Sigmoid colon (tissue), 7 donors: Measurements from ENCODE around the gene KCNA10. TPM values are rescaled to one million over a fixed set of nuclear protein-coding genes. Genes with fewer than 3 reads are reported as not detected.

Experiments used
- DNase-seq: peaks from one replicate; pipeline ENCODE4 v3.0.0-alpha.2; 2019
- H3K27ac ChIP-seq, 4 donors: fragments of 200-600 bp; sonication (generic); one replicate each; pipeline ENCODE4 v1.5.1; 2016 to 2019; ENCODE audit warnings: mild to moderate bottlenecking in 1 of 4
- H3K27me3 ChIP-seq, 3 donors: fragments of 200-600 bp; sonication (generic); one replicate each; pipeline ENCODE4 v1.5.1; 2019; ENCODE audit warnings: mild to moderate bottlenecking in 1 of 3
- H3K36me3 ChIP-seq, 4 donors: fragments of 200-600 bp; sonication (generic); one replicate each; pipeline ENCODE4 v1.5.1; 2016 to 2019
- H3K4me1 ChIP-seq, 4 donors: fragments of 200-600 bp; sonication (generic); one replicate each; pipeline ENCODE4 v1.5.1; 2017 to 2019
- H3K4me3 ChIP-seq, 4 donors: fragments of 200-600 bp; sonication (generic); one replicate each; pipeline ENCODE4 v1.5.1; 2017 to 2019; ENCODE audit warnings: mild to moderate bottlenecking in 2 of 4, moderate library complexity in 1 of 4
- H3K9me3 ChIP-seq, 4 donors: fragments of 200-600 bp in 3 of 4; sonication (generic) in 3 of 4; one replicate each; pipeline versions ENCODE4 v1.5.1 to v1.6.1; 2013 to 2019
- EP300 ChIP-seq, 4 donors: sonication (generic); formaldehyde crosslinking; IDR thresholded peaks; one replicate each; pipeline ENCODE4 v1.6.1; 2017; ENCODE audit warnings: antibody characterized with exemption in 4 of 4
- POLR2A ChIP-seq, 2 donors: fragments of 450-650 bp; IDR thresholded peaks; one replicate each; pipeline ENCODE4 v1.6.1; 2016; ENCODE audit warnings: antibody characterized with exemption in 2 of 2, mild to moderate bottlenecking in 2 of 2, moderate library complexity in 2 of 2
- POLR2AphosphoS5 ChIP-seq, 4 donors: sonication (generic); formaldehyde crosslinking; IDR thresholded peaks; one replicate each; pipeline ENCODE4 v1.6.1; 2017; ENCODE audit warnings: antibody characterized with exemption in 4 of 4
- WGBS, 2 donors: extraction: QIAGEN DNeasy Blood & Tissue Kit; methylation state at CpG; one replicate each; pipeline ENCODE4 v1.1.7; 2013; 5-methylcytosine and 5-hydroxymethylcytosine counted together
- intact Hi-C: fragments of 100-400 bp; cut with DNase I; formaldehyde crosslinking; loops from one replicate; pipeline ENCODE4 v1.15.1; 2023
- polyA plus RNA-seq, 3 donors: library from polyadenylated mRNA; stranded (reverse); fragments of 200-250 nt; gene quantifications; one replicate each; pipeline ENCODE4 v1.2.3, GENCODE V29; 2013
- total RNA-seq, 4 donors: library from RNA; depleted of rRNA; stranded (reverse); fragments of >200 nt; gene quantifications; one replicate each; pipeline ENCODE4 v1.1.0, GENCODE V29; 2016
- TF ChIP-seq, protein P1 (sequence below), 4 experiments: fragments of 450-650 bp in 3 of 4; fragments of 200-600 bp in 1 of 4; IDR thresholded peaks; one replicate each; pipeline ENCODE4 v1.5.1; 2016 to 2019; ENCODE audit warnings: antibody characterized with exemption in 4 of 4, mild to moderate bottlenecking in 3 of 4, moderate library complexity in 2 of 4
- donor health status: healthy with polysubstance abuse.
- donor health status: Bipolar disorder and iron deficiency.
- donor health status: healthy.

Gene KCNA10
- total and polyA plus RNA-seq, 7 donors = not detected

DNA sequence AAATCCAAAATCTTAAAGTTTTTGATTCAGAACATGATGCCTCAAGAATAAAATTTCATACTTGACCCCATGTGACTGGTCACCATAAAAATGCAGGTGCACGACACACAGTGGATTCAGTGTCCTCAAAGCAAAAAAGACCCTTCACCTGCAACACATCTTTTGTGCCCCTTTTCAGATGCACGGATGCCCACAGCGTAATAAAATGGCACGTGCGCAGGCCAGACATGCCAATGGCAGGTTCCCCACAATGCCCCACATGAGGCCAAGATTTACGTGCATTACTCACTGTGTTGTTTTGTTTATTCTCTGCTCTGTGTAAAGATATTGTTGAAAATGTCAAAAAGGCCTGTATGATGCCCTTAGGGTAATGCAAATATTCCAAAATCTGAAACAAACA lies 9.3 kb downstream of the KCNA10 start:
- TF ChIP-seq POLR2A (IDR thresholded peaks at IDR 0.05) = no peak
- TF ChIP-seq EP300 (IDR thresholded peaks at IDR 0.05) = no peak
- TF ChIP-seq, protein P1, sequence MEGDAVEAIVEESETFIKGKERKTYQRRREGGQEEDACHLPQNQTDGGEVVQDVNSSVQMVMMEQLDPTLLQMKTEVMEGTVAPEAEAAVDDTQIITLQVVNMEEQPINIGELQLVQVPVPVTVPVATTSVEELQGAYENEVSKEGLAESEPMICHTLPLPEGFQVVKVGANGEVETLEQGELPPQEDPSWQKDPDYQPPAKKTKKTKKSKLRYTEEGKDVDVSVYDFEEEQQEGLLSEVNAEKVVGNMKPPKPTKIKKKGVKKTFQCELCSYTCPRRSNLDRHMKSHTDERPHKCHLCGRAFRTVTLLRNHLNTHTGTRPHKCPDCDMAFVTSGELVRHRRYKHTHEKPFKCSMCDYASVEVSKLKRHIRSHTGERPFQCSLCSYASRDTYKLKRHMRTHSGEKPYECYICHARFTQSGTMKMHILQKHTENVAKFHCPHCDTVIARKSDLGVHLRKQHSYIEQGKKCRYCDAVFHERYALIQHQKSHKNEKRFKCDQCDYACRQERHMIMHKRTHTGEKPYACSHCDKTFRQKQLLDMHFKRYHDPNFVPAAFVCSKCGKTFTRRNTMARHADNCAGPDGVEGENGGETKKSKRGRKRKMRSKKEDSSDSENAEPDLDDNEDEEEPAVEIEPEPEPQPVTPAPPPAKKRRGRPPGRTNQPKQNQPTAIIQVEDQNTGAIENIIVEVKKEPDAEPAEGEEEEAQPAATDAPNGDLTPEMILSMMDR (IDR thresholded peaks at IDR 0.05) = no peak
- TF ChIP-seq POLR2AphosphoS5 (IDR thresholded peaks at IDR 0.05) = no peak
- no peak for DNase-seq
- Histone ChIP-seq H3K4me3 (no peak overlapping the region), H3K4me1 (no peaks in the 10 kb centered on the region), H3K27ac (no peak overlapping the region), H3K27me3 (no peaks in the 10 kb centered on the region), H3K36me3 (no peaks in the 10 kb centered on the region), H3K9me3 (no peaks in the 10 kb centered on the region)
- intact Hi-C loops = no loop called here
- 83 to 93% methylated on average over 6 of the region's 6 CpGs for WGBS, 2 donors

GRCh38 chr1:110508028-110508940 lies 10.7 kb downstream of the KCNA10 start:
- WGBS, 2 donors = 47 to 53% methylated on average over 14 of the region's 14 CpGs
- Histone ChIP-seq H3K27ac (peak overlapping the region in 1 of 4 donors; percentile 39), H3K4me3 (no peak overlapping the region), H3K4me1 (no peaks in the 10 kb centered on the region), H3K9me3 (no peaks in the 10 kb centered on the region), H3K36me3 (no peaks in the 10 kb centered on the region), H3K27me3 (no peaks in the 10 kb centered on the region)
- DNase-seq = peak; percentile 77
- TF ChIP-seq, protein P1 (IDR thresholded peaks at IDR 0.05) = no peak
- TF ChIP-seq POLR2AphosphoS5 (IDR thresholded peaks at IDR 0.05) (peak in 1 of 4 donors; percentile 10), POLR2A (IDR thresholded peaks at IDR 0.05) (no peak), EP300 (IDR thresholded peaks at IDR 0.05) (no peak)
- intact Hi-C loops = no loop called here

DNA sequence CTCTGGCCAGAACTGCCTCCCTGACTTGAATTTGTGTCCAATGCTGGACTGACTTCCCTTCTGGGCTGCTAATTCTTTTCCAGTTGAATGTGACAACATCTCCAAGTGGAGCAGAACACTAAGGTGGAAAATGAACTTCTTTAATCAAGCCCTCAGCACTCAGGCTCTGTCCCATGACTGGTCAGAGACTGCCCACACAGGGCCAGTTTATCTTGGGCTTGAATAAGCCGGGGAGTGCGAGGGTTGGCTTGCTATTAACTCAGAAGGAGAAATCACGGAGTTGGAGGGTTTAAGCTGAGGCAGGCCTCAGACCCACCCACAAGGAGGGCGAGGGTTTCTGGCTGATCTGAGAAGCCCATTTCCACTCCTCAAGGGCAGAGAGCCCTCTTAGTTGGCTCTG lies 12.4 kb downstream of the KCNA10 start:
- H3K27ac ChIP-seq = no peak overlapping the region
- DNase-seq = no peak
- TF ChIP-seq EP300 (IDR thresholded peaks at IDR 0.05) = no peak
- TF ChIP-seq, protein P1 (IDR thresholded peaks at IDR 0.05) = no peak
- no peak for TF ChIP-seq POLR2A (IDR thresholded peaks at IDR 0.05)
- no peak for TF ChIP-seq POLR2AphosphoS5 (IDR thresholded peaks at IDR 0.05)
- H3K36me3 ChIP-seq = no peaks in the 10 kb centered on the region
- no peaks in the 10 kb centered on the region for H3K9me3 ChIP-seq
- H3K4me3 ChIP-seq = no peak overlapping the region
- WGBS, 2 donors = 89 to 91% methylated on average over 4 of the region's 4 CpGs
- intact Hi-C loops = no loop called here
- no peaks in the 10 kb centered on the region for H3K4me1 ChIP-seq
- H3K27me3 ChIP-seq = no peaks in the 10 kb centered on the region

DNA sequence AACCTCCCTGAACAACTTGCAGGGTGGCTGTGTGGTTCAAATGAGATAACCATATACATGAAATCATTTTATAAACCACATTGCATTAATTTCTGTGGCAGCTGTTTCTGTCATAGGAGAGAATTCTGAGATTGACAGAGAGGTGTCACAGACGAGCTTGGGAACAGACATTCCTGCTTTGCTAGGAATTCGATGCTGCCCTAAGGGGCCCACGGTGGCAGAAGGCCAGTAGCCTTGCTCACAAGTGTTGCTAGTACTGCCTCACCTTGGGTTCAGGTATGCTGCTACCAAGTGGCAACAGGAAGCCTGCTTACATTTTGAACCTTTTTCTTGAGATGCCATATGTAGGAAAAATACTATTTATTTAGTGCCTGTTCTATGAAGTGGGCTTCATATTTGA lies 13.4 kb downstream of the KCNA10 start:
- TF ChIP-seq POLR2AphosphoS5 (IDR thresholded peaks at IDR 0.05) = no peak
- TF ChIP-seq POLR2A (IDR thresholded peaks at IDR 0.05) = no peak
- whole genome bisulfite sequencing, 2 donors = 58% methylated on average over 3 of the region's 3 CpGs

GRCh38 chr1:110504226-110504625 lies 14.7 kb downstream of the KCNA10 start:
- 81 to 84% methylated on average over 7 of the region's 7 CpGs for WGBS, 2 donors
- Histone ChIP-seq H3K27ac (no peak overlapping the region), H3K4me1 (no peaks in the 10 kb centered on the region), H3K36me3 (no peaks in the 10 kb centered on the region), H3K4me3 (no peak overlapping the region), H3K27me3 (no peaks in the 10 kb centered on the region), H3K9me3 (no peaks in the 10 kb centered on the region)
- intact Hi-C loops = no loop called here
- no peak for DNase-seq
- TF ChIP-seq POLR2A (IDR thresholded peaks at IDR 0.05) (no peak), POLR2AphosphoS5 (IDR thresholded peaks at IDR 0.05) (no peak), EP300 (IDR thresholded peaks at IDR 0.05) (no peak)
- TF ChIP-seq, protein P1 (IDR thresholded peaks at IDR 0.05) = no peak

More for the DNA sequence above, 13.4 kb downstream of the KCNA10 start:
- Histone ChIP-seq H3K27ac (no peak overlapping the region), H3K36me3 (no peaks in the 10 kb centered on the region), H3K9me3 (no peaks in the 10 kb centered on the region), H3K27me3 (no peaks in the 10 kb centered on the region), H3K4me3 (no peak overlapping the region), H3K4me1 (no peaks in the 10 kb centered on the region)
- intact Hi-C loops = no loop called here
- DNase-seq = no peak
